ENCODE data around the gene APOE. TPM values are rescaled to one million over a fixed set of nuclear protein-coding genes. Genes with fewer than 3 reads are reported as not detected.
"Not testable (repeated sequence)": the region's sequence is repeated elsewhere in the genome, so short reads cannot be mapped to it uniquely, and the experiment has no call there.

APOE gene
- total and polyA plus RNA-seq, 7 donors: 63.5 to 326 (median 111) TPM

DNA sequence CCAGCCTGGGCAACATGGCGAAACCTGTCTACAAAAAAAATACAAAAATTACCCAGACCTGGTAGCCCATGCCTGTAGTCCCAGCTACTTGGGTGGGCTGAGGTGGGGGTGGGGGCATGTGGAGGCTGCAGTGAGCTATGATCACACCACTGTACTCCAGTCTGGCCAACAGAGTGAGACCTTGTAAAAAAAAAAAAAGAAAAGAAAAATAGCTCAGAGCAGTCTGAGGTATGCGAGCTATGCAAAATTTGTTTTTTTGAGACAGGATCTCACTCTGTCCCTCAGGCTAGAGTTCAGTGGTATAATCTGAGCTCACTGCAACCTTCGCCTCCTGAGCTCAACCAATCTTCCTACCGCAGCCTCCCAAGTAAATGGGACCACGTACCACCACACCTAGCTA is 21.7 kb upstream of the APOE start:
- no peak overlapping the region for H3K27ac ChIP-seq
- DNase-seq: no peak
- TF ChIP-seq POLR2A (IDR thresholded peaks at IDR 0.05) (no peak), POLR2AphosphoS5 (IDR thresholded peaks at IDR 0.05) (no peak), EP300 (IDR thresholded peaks at IDR 0.05) (no peak)
- TF ChIP-seq, protein P1, sequence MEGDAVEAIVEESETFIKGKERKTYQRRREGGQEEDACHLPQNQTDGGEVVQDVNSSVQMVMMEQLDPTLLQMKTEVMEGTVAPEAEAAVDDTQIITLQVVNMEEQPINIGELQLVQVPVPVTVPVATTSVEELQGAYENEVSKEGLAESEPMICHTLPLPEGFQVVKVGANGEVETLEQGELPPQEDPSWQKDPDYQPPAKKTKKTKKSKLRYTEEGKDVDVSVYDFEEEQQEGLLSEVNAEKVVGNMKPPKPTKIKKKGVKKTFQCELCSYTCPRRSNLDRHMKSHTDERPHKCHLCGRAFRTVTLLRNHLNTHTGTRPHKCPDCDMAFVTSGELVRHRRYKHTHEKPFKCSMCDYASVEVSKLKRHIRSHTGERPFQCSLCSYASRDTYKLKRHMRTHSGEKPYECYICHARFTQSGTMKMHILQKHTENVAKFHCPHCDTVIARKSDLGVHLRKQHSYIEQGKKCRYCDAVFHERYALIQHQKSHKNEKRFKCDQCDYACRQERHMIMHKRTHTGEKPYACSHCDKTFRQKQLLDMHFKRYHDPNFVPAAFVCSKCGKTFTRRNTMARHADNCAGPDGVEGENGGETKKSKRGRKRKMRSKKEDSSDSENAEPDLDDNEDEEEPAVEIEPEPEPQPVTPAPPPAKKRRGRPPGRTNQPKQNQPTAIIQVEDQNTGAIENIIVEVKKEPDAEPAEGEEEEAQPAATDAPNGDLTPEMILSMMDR (IDR thresholded peaks at IDR 0.05): no peak
- 93 to 97% methylated on average over 5 of the region's 5 CpGs for WGBS, 2 donors
- no peaks in the 10 kb centered on the region for H3K27me3 ChIP-seq
- no peaks in the 10 kb centered on the region for H3K4me1 ChIP-seq
- H3K4me3 ChIP-seq: no peak overlapping the region
- no peaks in the 10 kb centered on the region for H3K9me3 ChIP-seq
- peaks cover 0 to 60% (median 10%) of the 10 kb centered on the region in 4 donors for H3K36me3 ChIP-seq
- intact Hi-C loops (cut with DNase I): no loop called here

DNA sequence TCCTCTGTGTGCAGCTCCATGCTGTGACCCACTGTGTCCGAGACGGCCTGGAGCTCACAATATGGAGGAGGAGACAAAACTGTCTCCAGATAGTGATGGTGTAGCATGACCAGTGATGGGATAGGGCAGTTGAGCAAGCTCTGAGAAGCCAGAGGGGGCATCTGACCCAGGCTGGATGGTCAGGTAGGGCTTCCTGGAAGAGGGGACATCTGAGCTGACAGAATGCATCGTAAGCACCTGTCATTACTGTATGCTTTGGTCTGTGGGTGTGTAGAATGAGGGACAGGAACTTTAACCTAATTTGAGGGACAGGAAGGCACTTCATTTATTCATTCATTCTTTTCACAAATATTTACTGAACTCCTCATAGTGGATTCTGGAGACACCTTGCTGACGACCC is 21.0 kb upstream of the APOE start:
- Histone ChIP-seq H3K4me3 (no peak overlapping the region), H3K27me3 (no peaks in the 10 kb centered on the region), H3K9me3 (no peaks in the 10 kb centered on the region), H3K27ac (no peak overlapping the region), H3K4me1 (peaks cover 0 to 5% (median 4%) of the 10 kb centered on the region in 4 donors), H3K36me3 (peaks cover 0 to 57% (median 10%) of the 10 kb centered on the region in 4 donors)
- no peak for DNase-seq
- TF ChIP-seq POLR2AphosphoS5 (IDR thresholded peaks at IDR 0.05): no peak
- TF ChIP-seq, protein P1 (IDR thresholded peaks at IDR 0.05): no peak
- no peak for TF ChIP-seq POLR2A (IDR thresholded peaks at IDR 0.05)
- no peak for TF ChIP-seq EP300 (IDR thresholded peaks at IDR 0.05)
- intact Hi-C loops (cut with DNase I): no loop called here
- 90 to 92% methylated on average over 4 of the region's 4 CpGs for WGBS, 2 donors

DNA sequence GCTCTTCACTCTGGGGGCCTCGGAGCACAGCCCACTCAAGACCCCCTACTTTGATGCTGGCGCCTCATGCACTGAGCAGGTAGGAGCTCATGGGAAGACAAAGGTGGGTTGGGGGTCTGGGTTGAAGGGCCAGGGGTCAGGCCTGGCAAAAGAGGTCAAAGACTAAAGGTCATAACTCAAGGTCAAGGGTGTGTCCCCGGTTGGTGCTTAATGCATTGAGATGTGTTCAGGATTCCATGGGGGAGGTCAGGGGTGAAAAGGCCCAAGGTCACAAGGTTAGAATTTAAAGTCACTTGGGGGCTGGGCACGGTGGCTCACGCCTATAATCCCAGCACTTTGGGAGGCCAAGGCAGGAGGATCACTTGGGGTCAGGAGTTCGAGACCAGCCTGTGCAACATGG is 19.5 kb upstream of the APOE start:
- Histone ChIP-seq H3K27me3 (no peaks in the 10 kb centered on the region), H3K36me3 (peaks cover 0 to 53% (median 10%) of the 10 kb centered on the region in 4 donors), H3K27ac (no peak overlapping the region), H3K4me1 (peaks cover 0 to 11% (median 10%) of the 10 kb centered on the region in 4 donors), H3K4me3 (no peak overlapping the region), H3K9me3 (no peaks in the 10 kb centered on the region)
- TF ChIP-seq, protein P1 (IDR thresholded peaks at IDR 0.05): no peak
- no peak for TF ChIP-seq POLR2A (IDR thresholded peaks at IDR 0.05)
- intact Hi-C loops (cut with DNase I): no loop called here
- no peak for DNase-seq
- whole genome bisulfite sequencing, 2 donors: 93 to 95% methylated on average over 6 of the region's 6 CpGs

DNA sequence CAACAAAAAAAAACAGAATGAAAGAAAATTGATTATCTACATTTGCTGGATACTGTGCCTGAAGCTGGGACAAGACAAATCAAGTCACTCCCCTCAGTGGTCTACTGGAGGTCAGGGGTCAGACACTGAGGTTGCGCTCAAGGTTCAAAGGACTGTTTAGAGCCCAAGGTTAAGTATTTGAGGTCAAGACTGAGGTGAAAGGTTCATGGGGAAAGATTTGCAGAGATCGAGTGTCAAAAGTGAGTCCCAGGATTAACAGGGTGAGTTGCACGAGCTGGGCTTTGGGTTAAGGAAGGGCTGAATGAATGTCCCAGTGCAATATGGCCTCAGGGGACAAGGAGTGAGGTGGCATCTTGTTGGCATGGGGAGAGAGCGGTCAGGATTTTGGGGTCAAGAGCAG is 17.9 kb upstream of the APOE start:
- no peaks in the 10 kb centered on the region for H3K9me3 ChIP-seq
- peaks cover 0 to 55% (median 11%) of the 10 kb centered on the region in 4 donors for H3K36me3 ChIP-seq
- no peak for TF ChIP-seq POLR2AphosphoS5 (IDR thresholded peaks at IDR 0.05)
- TF ChIP-seq, protein P1 (IDR thresholded peaks at IDR 0.05): no peak
- TF ChIP-seq POLR2A (IDR thresholded peaks at IDR 0.05): no peak
- no peak for TF ChIP-seq EP300 (IDR thresholded peaks at IDR 0.05)
- no peaks in the 10 kb centered on the region for H3K27me3 ChIP-seq
- H3K4me3 ChIP-seq: no peak overlapping the region
- no peak for DNase-seq
- intact Hi-C loops (cut with DNase I): no loop called here
- H3K27ac ChIP-seq: no peak overlapping the region
- 89 to 91% methylated on average over 4 of the region's 4 CpGs for WGBS, 2 donors
- H3K4me1 ChIP-seq: peaks cover 0 to 23% (median 21%) of the 10 kb centered on the region in 4 donors

DNA sequence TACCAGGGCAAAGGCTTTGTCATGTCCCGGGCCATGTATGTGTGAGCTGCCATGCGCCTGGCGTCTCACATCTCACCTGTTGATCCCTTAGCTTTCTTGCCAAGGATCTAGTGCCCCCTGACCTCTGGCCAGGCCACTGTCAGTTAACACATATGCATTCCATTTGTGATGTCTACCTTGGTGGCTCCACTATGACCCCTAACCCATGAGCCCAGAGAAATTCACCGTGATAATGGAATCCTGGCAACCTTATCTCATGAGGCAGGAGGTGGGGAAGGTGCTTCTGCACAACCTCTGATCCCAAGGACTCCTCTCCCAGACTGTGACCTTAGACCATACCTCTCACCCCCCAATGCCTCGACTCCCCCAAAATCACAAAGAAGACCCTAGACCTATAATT is 17.3 kb upstream of the APOE start:
- WGBS, 2 donors: 91 to 98% methylated on average over 5 of the region's 5 CpGs
- peaks cover 5 to 56% (median 17%) of the 10 kb centered on the region in 4 donors for H3K36me3 ChIP-seq
- DNase-seq: not testable (repeated sequence)

More for the DNA sequence above, 17.3 kb upstream of the APOE start:
- H3K4me1 ChIP-seq: peaks cover 0 to 26% (median 24%) of the 10 kb centered on the region in 4 donors
- H3K27ac ChIP-seq; H3K4me3 ChIP-seq; H3K9me3 ChIP-seq; H3K27me3 ChIP-seq; intact Hi-C loops (cut with DNase I): not testable (repeated sequence)
